Suprapubic skin (tissue), 4 donors: ENCODE results near the gene ZNF782. TPM values are rescaled to one million over a fixed set of nuclear protein-coding genes. Genes with fewer than 3 reads are reported as not detected.
"Not testable (repeated sequence)": the region's sequence is repeated elsewhere in the genome, so short reads cannot be mapped to it uniquely, and the experiment has no call there.

Source experiments
- DNase-seq, 2 donors: peaks; one replicate each; pipeline ENCODE4 v3.0.0-alpha.2; 2019; ENCODE audit warnings: low spot score in 2 of 2
- H3K27ac ChIP-seq: fragments of 200-600 bp; sonication (generic); one replicate; pipeline ENCODE4 v1.5.1; 2019
- H3K27me3 ChIP-seq: fragments of 200-600 bp; sonication (generic); one replicate; pipeline ENCODE4 v1.5.1; 2019
- H3K36me3 ChIP-seq: fragments of 200-600 bp; sonication (generic); one replicate; pipeline ENCODE4 v1.5.1; 2019
- H3K4me1 ChIP-seq: fragments of 200-600 bp; sonication (generic); one replicate; pipeline ENCODE4 v1.5.1; 2019
- H3K4me3 ChIP-seq: fragments of 200-600 bp; sonication (generic); one replicate; pipeline ENCODE4 v1.5.1; 2019; ENCODE audit warnings: mild to moderate bottlenecking
- H3K9me3 ChIP-seq: fragments of 200-600 bp; sonication (generic); one replicate; pipeline ENCODE4 v1.5.1; 2019
- CTCF ChIP-seq, 2 donors: fragments of 200-600 bp in 1 of 2; fragments of 450-650 bp in 1 of 2; sonication (generic) in 1 of 2; IDR thresholded peaks; one replicate each; pipeline ENCODE4 v1.5.1; 2016 to 2019; ENCODE audit warnings: antibody characterized with exemption in 2 of 2, mild to moderate bottlenecking in 1 of 2, moderate library complexity in 1 of 2
- EP300 ChIP-seq: sonication (generic); formaldehyde crosslinking; IDR thresholded peaks from one replicate; pipeline ENCODE4 v1.6.1; 2017; ENCODE audit warnings: antibody characterized with exemption
- POLR2A ChIP-seq, 2 donors: fragments of 450-650 bp; IDR thresholded peaks; one replicate each; pipeline ENCODE4 v1.6.1; 2017; ENCODE audit warnings: antibody characterized with exemption in 2 of 2, mild to moderate bottlenecking in 2 of 2, moderate library complexity in 2 of 2
- POLR2AphosphoS5 ChIP-seq, 3 donors: sonication (generic); formaldehyde crosslinking; IDR thresholded peaks; one replicate each; pipeline ENCODE4 v1.6.1; 2017; ENCODE audit warnings: antibody characterized with exemption in 3 of 3
- WGBS: methylation state at CpG from one replicate; pipeline ENCODE4 v1.1.5; 2018; 5-methylcytosine and 5-hydroxymethylcytosine counted together
- total RNA-seq, 4 donors: library from RNA; depleted of rRNA; stranded (reverse); fragments of >200 nt; gene quantifications; one replicate each; pipeline ENCODE4 v1.1.0, GENCODE V29; 2016

ZNF782 gene
- total RNA-seq, 4 donors from 2014 or later = 7.9 to 27.8 (median 11.9) TPM

GRCh38 chr9:96844040-96844439 lies 10.3 kb downstream of the ZNF782 start:
- peaks cover 15% of the 10 kb centered on the region for H3K9me3 ChIP-seq
- no peak for DNase-seq
- H3K36me3 ChIP-seq = peaks cover 28% of the 10 kb centered on the region
- WGBS = 81% methylated on average over 2 of the region's 2 CpGs
- no peak overlapping the region for H3K27ac ChIP-seq
- TF ChIP-seq POLR2AphosphoS5 (IDR thresholded peaks at IDR 0.05) = no peak
- TF ChIP-seq POLR2A (IDR thresholded peaks at IDR 0.05) = no peak
- TF ChIP-seq CTCF (IDR thresholded peaks at IDR 0.05) = no peak
- no peak for TF ChIP-seq EP300
- no peaks in the 10 kb centered on the region for H3K27me3 ChIP-seq
- H3K4me1 ChIP-seq = no peaks in the 10 kb centered on the region
- no peak overlapping the region for H3K4me3 ChIP-seq

- TF ChIP-seq CTCF (IDR thresholded peaks at IDR 0.05) (no peak), POLR2A (IDR thresholded peaks at IDR 0.05) (no peak), POLR2AphosphoS5 (IDR thresholded peaks at IDR 0.05) (no peak), EP300 (no peak)
- 97% methylated on average over 6 of the region's 6 CpGs for WGBS
- peaks cover 91% of the 10 kb centered on the region for H3K9me3 ChIP-seq
- no peak overlapping the region for H3K27ac ChIP-seq
- H3K4me1 ChIP-seq = no peaks in the 10 kb centered on the region
- H3K4me3 ChIP-seq = no peak overlapping the region
- peaks cover 59% of the 10 kb centered on the region for H3K36me3 ChIP-seq
- no peaks in the 10 kb centered on the region for H3K27me3 ChIP-seq
- DNase-seq = no peak
Measured at GRCh38 chr9:96818533-96818932, 35.8 kb downstream of the ZNF782 start.

- H3K4me1 ChIP-seq = no peaks in the 10 kb centered on the region
- no peak overlapping the region for H3K4me3 ChIP-seq
- no peak overlapping the region for H3K27ac ChIP-seq
- no peak for TF ChIP-seq CTCF (IDR thresholded peaks at IDR 0.05)
- no peak for TF ChIP-seq POLR2A (IDR thresholded peaks at IDR 0.05)
- no peak for TF ChIP-seq POLR2AphosphoS5 (IDR thresholded peaks at IDR 0.05)
- TF ChIP-seq EP300 = no peak
- H3K9me3 ChIP-seq = peaks cover 87% of the 10 kb centered on the region
- DNase-seq = no peak
- peaks cover 53% of the 10 kb centered on the region for H3K36me3 ChIP-seq
- H3K27me3 ChIP-seq = no peaks in the 10 kb centered on the region
- WGBS = 92% methylated on average over 2 of the region's 2 CpGs
Measured at GRCh38 chr9:96817973-96818372, 36.3 kb downstream of the ZNF782 start.

GRCh38 chr9:96813607-96814006 lies 40.7 kb downstream of the ZNF782 start:
- Histone ChIP-seq H3K9me3 (peaks cover 87% of the 10 kb centered on the region), H3K27me3 (no peaks in the 10 kb centered on the region), H3K4me1 (no peaks in the 10 kb centered on the region), H3K27ac (no peak overlapping the region), H3K4me3 (no peak overlapping the region), H3K36me3 (peaks cover 12% of the 10 kb centered on the region)
- TF ChIP-seq EP300 = no peak
- no peak for TF ChIP-seq CTCF (IDR thresholded peaks at IDR 0.05)
- no peak for TF ChIP-seq POLR2AphosphoS5 (IDR thresholded peaks at IDR 0.05)
- no peak for TF ChIP-seq POLR2A (IDR thresholded peaks at IDR 0.05)
- no peak for DNase-seq
- WGBS = 100% methylated on average over 1 of the region's 1 CpG

GRCh38 chr9:96798959-96799358 lies 55.4 kb downstream of the ZNF782 start:
- not testable (repeated sequence) for H3K4me1 ChIP-seq, DNase-seq, H3K27me3 ChIP-seq, H3K27ac ChIP-seq, H3K4me3 ChIP-seq
- no CpG with 5 or more reads among the region's 2 CpGs for WGBS
- Histone ChIP-seq H3K9me3 (peaks cover 28% of the 10 kb centered on the region), H3K36me3 (peaks cover 36% of the 10 kb centered on the region)

GRCh38 chr9:96784021-96784420 lies 70.3 kb downstream of the ZNF782 start:
- no peaks in the 10 kb centered on the region for H3K27me3 ChIP-seq
- H3K4me3 ChIP-seq = no peak overlapping the region
- peaks cover 17% of the 10 kb centered on the region for H3K9me3 ChIP-seq
- no peak for TF ChIP-seq POLR2AphosphoS5 (IDR thresholded peaks at IDR 0.05)
- TF ChIP-seq POLR2A (IDR thresholded peaks at IDR 0.05) = no peak
- TF ChIP-seq EP300 = no peak
- TF ChIP-seq CTCF (IDR thresholded peaks at IDR 0.05) = no peak
- WGBS = 99% methylated on average over 3 of the region's 3 CpGs
- H3K27ac ChIP-seq = no peak overlapping the region
- peaks cover 1% of the 10 kb centered on the region for H3K4me1 ChIP-seq
- DNase-seq = no peak
- no peaks in the 10 kb centered on the region for H3K36me3 ChIP-seq
